ENCODE measurements around the gene CPD. TPM values are rescaled to one million over a fixed set of nuclear protein-coding genes. Genes with fewer than 3 reads are reported as not detected.
A peak's percentile ranks its signal among the peaks of the same experiment; 100 is the strongest.

The CPD gene
- total and polyA plus RNA-seq, 2 of the 13 experiments (the other 11 are each of a cell fraction or from before 2014, with no cell fraction given) = 46.1 to 72.3 TPM

DNA sequence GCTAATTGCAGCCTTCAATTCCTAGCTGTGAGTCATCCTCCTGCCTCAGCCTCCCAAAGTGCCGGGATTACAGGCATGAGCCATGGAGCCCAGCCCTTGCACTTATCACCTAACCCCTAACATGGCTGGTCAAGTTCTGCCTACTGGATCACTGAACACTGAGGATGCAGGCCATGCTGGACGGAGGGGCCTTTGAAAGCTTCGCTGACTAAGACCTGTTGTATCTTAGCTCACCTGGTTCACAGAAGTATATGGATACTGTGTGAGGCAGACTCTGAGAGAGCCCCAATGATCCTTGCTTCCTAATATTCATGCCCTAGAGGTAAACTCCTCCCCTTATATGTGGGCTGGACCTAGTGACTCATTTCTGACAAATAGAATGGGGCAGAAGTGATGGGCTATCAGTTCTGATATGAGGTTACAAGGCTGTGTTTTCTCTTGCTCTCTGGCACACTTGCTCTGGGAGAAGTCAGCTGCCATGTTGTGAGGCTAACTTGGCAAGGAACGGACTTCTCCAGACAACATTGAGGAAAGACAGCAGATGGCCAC, 33.1 kb upstream of the CPD start (continued):
- TF ChIP-seq SETDB1 (CRISPR knock-in tag; IDR thresholded peaks at IDR 0.05; ENCODE audit: borderline replicate concordance) (no peak), FOXA1 (IDR thresholded peaks at IDR 0.05) (no peak), FOXA1 (CRISPR knock-in tag; IDR thresholded peaks at IDR 0.05) (no peak), ZNF121 (CRISPR knock-in tag; IDR thresholded peaks at IDR 0.05) (no peak), KDM2A (CRISPR knock-in tag; IDR thresholded peaks at IDR 0.05; ENCODE audit: borderline replicate concordance, low read depth) (peak; percentile 30; the same call in 1 of the 2 replicates), SOX6 (IDR thresholded peaks at IDR 0.05) (no peak), SOX6 (CRISPR knock-in tag; IDR thresholded peaks at IDR 0.05) (no peak), SATB2 (CRISPR knock-in tag; IDR thresholded peaks at IDR 0.05) (no peak), ZKSCAN5 (CRISPR knock-in tag; IDR thresholded peaks at IDR 0.05) (no peak)
- TF ChIP-seq, protein P1, sequence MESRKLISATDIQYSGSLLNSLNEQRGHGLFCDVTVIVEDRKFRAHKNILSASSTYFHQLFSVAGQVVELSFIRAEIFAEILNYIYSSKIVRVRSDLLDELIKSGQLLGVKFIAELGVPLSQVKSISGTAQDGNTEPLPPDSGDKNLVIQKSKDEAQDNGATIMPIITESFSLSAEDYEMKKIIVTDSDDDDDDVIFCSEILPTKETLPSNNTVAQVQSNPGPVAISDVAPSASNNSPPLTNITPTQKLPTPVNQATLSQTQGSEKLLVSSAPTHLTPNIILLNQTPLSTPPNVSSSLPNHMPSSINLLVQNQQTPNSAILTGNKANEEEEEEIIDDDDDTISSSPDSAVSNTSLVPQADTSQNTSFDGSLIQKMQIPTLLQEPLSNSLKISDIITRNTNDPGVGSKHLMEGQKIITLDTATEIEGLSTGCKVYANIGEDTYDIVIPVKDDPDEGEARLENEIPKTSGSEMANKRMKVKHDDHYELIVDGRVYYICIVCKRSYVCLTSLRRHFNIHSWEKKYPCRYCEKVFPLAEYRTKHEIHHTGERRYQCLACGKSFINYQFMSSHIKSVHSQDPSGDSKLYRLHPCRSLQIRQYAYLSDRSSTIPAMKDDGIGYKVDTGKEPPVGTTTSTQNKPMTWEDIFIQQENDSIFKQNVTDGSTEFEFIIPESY (CRISPR knock-in tag; IDR thresholded peaks at IDR 0.05) = no peak
- TF ChIP-seq, protein P2, sequence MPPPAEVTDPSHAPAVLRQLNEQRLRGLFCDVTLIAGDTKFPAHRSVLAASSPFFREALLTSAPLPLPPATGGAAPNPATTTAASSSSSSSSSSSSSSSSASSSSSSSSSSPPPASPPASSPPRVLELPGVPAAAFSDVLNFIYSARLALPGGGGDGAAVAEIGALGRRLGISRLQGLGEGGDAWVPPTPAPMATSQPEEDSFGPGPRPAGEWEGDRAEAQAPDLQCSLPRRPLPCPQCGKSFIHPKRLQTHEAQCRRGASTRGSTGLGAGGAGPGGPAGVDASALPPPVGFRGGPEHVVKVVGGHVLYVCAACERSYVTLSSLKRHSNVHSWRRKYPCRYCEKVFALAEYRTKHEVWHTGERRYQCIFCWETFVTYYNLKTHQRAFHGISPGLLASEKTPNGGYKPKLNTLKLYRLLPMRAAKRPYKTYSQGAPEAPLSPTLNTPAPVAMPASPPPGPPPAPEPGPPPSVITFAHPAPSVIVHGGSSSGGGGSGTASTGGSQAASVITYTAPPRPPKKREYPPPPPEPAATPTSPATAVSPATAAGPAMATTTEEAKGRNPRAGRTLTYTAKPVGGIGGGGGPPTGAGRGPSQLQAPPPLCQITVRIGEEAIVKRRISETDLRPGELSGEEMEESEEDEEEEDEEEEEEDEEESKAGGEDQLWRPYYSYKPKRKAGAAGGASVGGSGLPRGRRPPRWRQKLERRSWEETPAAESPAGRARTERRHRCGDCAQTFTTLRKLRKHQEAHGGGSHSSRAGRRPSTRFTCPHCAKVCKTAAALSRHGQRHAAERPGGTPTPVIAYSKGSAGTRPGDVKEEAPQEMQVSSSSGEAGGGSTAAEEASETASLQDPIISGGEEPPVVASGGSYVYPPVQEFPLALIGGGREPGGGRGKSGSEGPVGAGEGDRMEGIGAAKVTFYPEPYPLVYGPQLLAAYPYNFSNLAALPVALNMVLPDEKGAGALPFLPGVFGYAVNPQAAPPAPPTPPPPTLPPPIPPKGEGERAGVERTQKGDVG (CRISPR knock-in tag; IDR thresholded peaks at IDR 0.05; ENCODE audit: borderline replicate concordance) = no peak
- TF ChIP-seq, protein P3, sequence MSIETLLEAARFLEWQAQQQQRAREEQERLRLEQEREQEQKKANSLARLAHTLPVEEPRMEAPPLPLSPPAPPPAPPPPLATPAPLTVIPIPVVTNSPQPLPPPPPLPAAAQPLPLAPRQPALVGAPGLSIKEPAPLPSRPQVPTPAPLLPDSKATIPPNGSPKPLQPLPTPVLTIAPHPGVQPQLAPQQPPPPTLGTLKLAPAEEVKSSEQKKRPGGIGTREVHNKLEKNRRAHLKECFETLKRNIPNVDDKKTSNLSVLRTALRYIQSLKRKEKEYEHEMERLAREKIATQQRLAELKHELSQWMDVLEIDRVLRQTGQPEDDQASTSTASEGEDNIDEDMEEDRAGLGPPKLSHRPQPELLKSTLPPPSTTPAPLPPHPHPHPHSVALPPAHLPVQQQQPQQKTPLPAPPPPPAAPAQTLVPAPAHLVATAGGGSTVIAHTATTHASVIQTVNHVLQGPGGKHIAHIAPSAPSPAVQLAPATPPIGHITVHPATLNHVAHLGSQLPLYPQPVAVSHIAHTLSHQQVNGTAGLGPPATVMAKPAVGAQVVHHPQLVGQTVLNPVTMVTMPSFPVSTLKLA (IDR thresholded peaks at IDR 0.05) = no peak
- TF ChIP-seq, protein P4, sequence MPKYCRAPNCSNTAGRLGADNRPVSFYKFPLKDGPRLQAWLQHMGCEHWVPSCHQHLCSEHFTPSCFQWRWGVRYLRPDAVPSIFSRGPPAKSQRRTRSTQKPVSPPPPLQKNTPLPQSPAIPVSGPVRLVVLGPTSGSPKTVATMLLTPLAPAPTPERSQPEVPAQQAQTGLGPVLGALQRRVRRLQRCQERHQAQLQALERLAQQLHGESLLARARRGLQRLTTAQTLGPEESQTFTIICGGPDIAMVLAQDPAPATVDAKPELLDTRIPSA (CRISPR knock-in tag; IDR thresholded peaks at IDR 0.05; ENCODE audit: borderline replicate concordance) = no peak
- TF ChIP-seq, protein P5, sequence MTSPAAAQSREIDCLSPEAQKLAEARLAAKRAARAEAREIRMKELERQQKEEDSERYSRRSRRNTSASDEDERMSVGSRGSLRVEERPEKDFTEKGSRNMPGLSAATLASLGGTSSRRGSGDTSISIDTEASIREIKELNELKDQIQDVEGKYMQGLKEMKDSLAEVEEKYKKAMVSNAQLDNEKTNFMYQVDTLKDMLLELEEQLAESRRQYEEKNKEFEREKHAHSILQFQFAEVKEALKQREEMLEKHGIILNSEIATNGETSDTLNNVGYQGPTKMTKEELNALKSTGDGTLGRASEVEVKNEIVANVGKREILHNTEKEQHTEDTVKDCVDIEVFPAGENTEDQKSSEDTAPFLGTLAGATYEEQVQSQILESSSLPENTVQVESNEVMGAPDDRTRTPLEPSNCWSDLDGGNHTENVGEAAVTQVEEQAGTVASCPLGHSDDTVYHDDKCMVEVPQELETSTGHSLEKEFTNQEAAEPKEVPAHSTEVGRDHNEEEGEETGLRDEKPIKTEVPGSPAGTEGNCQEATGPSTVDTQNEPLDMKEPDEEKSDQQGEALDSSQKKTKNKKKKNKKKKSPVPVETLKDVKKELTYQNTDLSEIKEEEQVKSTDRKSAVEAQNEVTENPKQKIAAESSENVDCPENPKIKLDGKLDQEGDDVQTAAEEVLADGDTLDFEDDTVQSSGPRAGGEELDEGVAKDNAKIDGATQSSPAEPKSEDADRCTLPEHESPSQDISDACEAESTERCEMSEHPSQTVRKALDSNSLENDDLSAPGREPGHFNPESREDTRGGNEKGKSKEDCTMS (CRISPR knock-in tag; conservative IDR thresholded peaks at IDR 0.05) = no peak
- TF ChIP-seq, protein P6, sequence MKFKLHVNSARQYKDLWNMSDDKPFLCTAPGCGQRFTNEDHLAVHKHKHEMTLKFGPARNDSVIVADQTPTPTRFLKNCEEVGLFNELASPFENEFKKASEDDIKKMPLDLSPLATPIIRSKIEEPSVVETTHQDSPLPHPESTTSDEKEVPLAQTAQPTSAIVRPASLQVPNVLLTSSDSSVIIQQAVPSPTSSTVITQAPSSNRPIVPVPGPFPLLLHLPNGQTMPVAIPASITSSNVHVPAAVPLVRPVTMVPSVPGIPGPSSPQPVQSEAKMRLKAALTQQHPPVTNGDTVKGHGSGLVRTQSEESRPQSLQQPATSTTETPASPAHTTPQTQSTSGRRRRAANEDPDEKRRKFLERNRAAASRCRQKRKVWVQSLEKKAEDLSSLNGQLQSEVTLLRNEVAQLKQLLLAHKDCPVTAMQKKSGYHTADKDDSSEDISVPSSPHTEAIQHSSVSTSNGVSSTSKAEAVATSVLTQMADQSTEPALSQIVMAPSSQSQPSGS (CRISPR knock-in tag; IDR thresholded peaks at IDR 0.05) = no peak
